ENCODE data around the gene MROH2A.

The MROH2A gene

GRCh38 chr2:233850745-233851144, 72.6 kb downstream of the MROH2A start:
- Histone ChIP-seq H3K9ac (ENCODE audit: low read length) (no peak overlapping the region), H3K4me1 (ENCODE audit: control insufficient read depth, insufficient read depth, low read length) (no peaks in the 10 kb centered on the region), H3K36me3 (ENCODE audit: control insufficient read depth, insufficient read depth, low read length) (no peaks in the 10 kb centered on the region), H3K27ac (ENCODE audit: low read depth, low read length) (no peak overlapping the region), H3K27me3 (ENCODE audit: control insufficient read depth, insufficient read depth, low read length) (no peaks in the 10 kb centered on the region), H3K4me3 (ENCODE audit: low read length) (no peak overlapping the region)

- Histone ChIP-seq H3K4me1 (ENCODE audit: control insufficient read depth, insufficient read depth, low read length) (no peaks in the 10 kb centered on the region), H3K4me3 (ENCODE audit: low read length) (no peak overlapping the region), H3K27me3 (ENCODE audit: control insufficient read depth, insufficient read depth, low read length) (no peaks in the 10 kb centered on the region), H3K9ac (ENCODE audit: low read length) (no peak overlapping the region), H3K36me3 (ENCODE audit: control insufficient read depth, insufficient read depth, low read length) (no peaks in the 10 kb centered on the region), H3K27ac (ENCODE audit: low read depth, low read length) (no peak overlapping the region)
Measured at GRCh38 chr2:233851169-233851568, 73.0 kb downstream of the MROH2A start.

GRCh38 chr2:233852056-233852455, 73.9 kb downstream of the MROH2A start:
- H3K36me3 ChIP-seq (ENCODE audit: control insufficient read depth, insufficient read depth, low read length): no peaks in the 10 kb centered on the region
- H3K4me3 ChIP-seq (ENCODE audit: low read length): peak overlapping the region; percentile 5
- no peak overlapping the region for H3K9ac ChIP-seq (ENCODE audit: low read length)
- H3K4me1 ChIP-seq (ENCODE audit: control insufficient read depth, insufficient read depth, low read length): no peaks in the 10 kb centered on the region
- H3K27ac ChIP-seq (ENCODE audit: low read depth, low read length): no peak overlapping the region
- H3K27me3 ChIP-seq (ENCODE audit: control insufficient read depth, insufficient read depth, low read length): no peaks in the 10 kb centered on the region

- no peaks in the 10 kb centered on the region for H3K36me3 ChIP-seq (ENCODE audit: control insufficient read depth, insufficient read depth, low read length)
- H3K9ac ChIP-seq (ENCODE audit: low read length): no peak overlapping the region
- peak overlapping the region; percentile 87 for H3K4me3 ChIP-seq (ENCODE audit: low read length)
- H3K27me3 ChIP-seq (ENCODE audit: control insufficient read depth, insufficient read depth, low read length): no peaks in the 10 kb centered on the region
- no peaks in the 10 kb centered on the region for H3K4me1 ChIP-seq (ENCODE audit: control insufficient read depth, insufficient read depth, low read length)
- H3K27ac ChIP-seq (ENCODE audit: low read depth, low read length): no peak overlapping the region
Measured at GRCh38 chr2:233853353-233853752, 75.2 kb downstream of the MROH2A start.

GRCh38 chr2:233853883-233854240, 75.7 kb downstream of the MROH2A start:
- Histone ChIP-seq H3K36me3 (ENCODE audit: control insufficient read depth, insufficient read depth, low read length) (no peaks in the 10 kb centered on the region), H3K4me3 (ENCODE audit: low read length) (peak overlapping the region; percentile 87), H3K27me3 (ENCODE audit: control insufficient read depth, insufficient read depth, low read length) (no peaks in the 10 kb centered on the region), H3K4me1 (ENCODE audit: control insufficient read depth, insufficient read depth, low read length) (no peaks in the 10 kb centered on the region), H3K9ac (ENCODE audit: low read length) (peak overlapping the region; percentile 6), H3K27ac (ENCODE audit: low read depth, low read length) (no peak overlapping the region)

- Histone ChIP-seq H3K27me3 (ENCODE audit: control insufficient read depth, insufficient read depth, low read length) (no peaks in the 10 kb centered on the region), H3K4me1 (ENCODE audit: control insufficient read depth, insufficient read depth, low read length) (no peaks in the 10 kb centered on the region), H3K36me3 (ENCODE audit: control insufficient read depth, insufficient read depth, low read length) (no peaks in the 10 kb centered on the region), H3K27ac (ENCODE audit: low read depth, low read length) (no peak within 1 kb of the TSS), H3K9ac (ENCODE audit: low read length) (peak within 1 kb of the TSS; percentile 6), H3K4me3 (ENCODE audit: low read length) (peak within 1 kb of the TSS; percentile 87)
Measured at GRCh38 chr2:233854241-233854981, 76.3 kb downstream of the MROH2A start, which contains the start of gene HJURP. Gene HJURP, minus strand, starts transcription at chr2:233854535. Its CDS starts 35 bp downstream, at chr2:233854500.

- Histone ChIP-seq H3K27me3 (ENCODE audit: control insufficient read depth, insufficient read depth, low read length) (no peaks in the 10 kb centered on the region), H3K4me3 (ENCODE audit: low read length) (no peak overlapping the region), H3K4me1 (ENCODE audit: control insufficient read depth, insufficient read depth, low read length) (no peaks in the 10 kb centered on the region), H3K36me3 (ENCODE audit: control insufficient read depth, insufficient read depth, low read length) (no peaks in the 10 kb centered on the region), H3K9ac (ENCODE audit: low read length) (no peak overlapping the region), H3K27ac (ENCODE audit: low read depth, low read length) (no peak overlapping the region)
Measured at GRCh38 chr2:233855345-233855744, 77.2 kb downstream of the MROH2A start.

- Histone ChIP-seq H3K4me3 (ENCODE audit: low read length) (no peak overlapping the region), H3K4me1 (ENCODE audit: control insufficient read depth, insufficient read depth, low read length) (no peaks in the 10 kb centered on the region), H3K9ac (ENCODE audit: low read length) (no peak overlapping the region), H3K27me3 (ENCODE audit: control insufficient read depth, insufficient read depth, low read length) (no peaks in the 10 kb centered on the region), H3K36me3 (ENCODE audit: control insufficient read depth, insufficient read depth, low read length) (no peaks in the 10 kb centered on the region), H3K27ac (ENCODE audit: low read depth, low read length) (no peak overlapping the region)
Measured at GRCh38 chr2:233856184-233856583, 78.1 kb downstream of the MROH2A start.

GRCh38 chr2:233857511-233858141, 79.5 kb downstream of the MROH2A start:
- H3K4me1 ChIP-seq (ENCODE audit: control insufficient read depth, insufficient read depth, low read length): no peaks in the 10 kb centered on the region
- no peak overlapping the region for H3K4me3 ChIP-seq (ENCODE audit: low read length)
- no peak overlapping the region for H3K27ac ChIP-seq (ENCODE audit: low read depth, low read length)
- H3K9ac ChIP-seq (ENCODE audit: low read length): no peak overlapping the region
- no peaks in the 10 kb centered on the region for H3K27me3 ChIP-seq (ENCODE audit: control insufficient read depth, insufficient read depth, low read length)
- H3K36me3 ChIP-seq (ENCODE audit: control insufficient read depth, insufficient read depth, low read length): no peaks in the 10 kb centered on the region

- no peak overlapping the region for H3K27ac ChIP-seq (ENCODE audit: low read depth, low read length)
- no peaks in the 10 kb centered on the region for H3K27me3 ChIP-seq (ENCODE audit: control insufficient read depth, insufficient read depth, low read length)
- no peak overlapping the region for H3K4me3 ChIP-seq (ENCODE audit: low read length)
- no peaks in the 10 kb centered on the region for H3K36me3 ChIP-seq (ENCODE audit: control insufficient read depth, insufficient read depth, low read length)
- no peak overlapping the region for H3K9ac ChIP-seq (ENCODE audit: low read length)
- H3K4me1 ChIP-seq (ENCODE audit: control insufficient read depth, insufficient read depth, low read length): no peaks in the 10 kb centered on the region
Measured at GRCh38 chr2:233858331-233858730, 80.2 kb downstream of the MROH2A start.

- no peak overlapping the region for H3K27ac ChIP-seq (ENCODE audit: low read depth, low read length)
- H3K27me3 ChIP-seq (ENCODE audit: control insufficient read depth, insufficient read depth, low read length): no peaks in the 10 kb centered on the region
- H3K4me3 ChIP-seq (ENCODE audit: low read length): no peak overlapping the region
- no peaks in the 10 kb centered on the region for H3K36me3 ChIP-seq (ENCODE audit: control insufficient read depth, insufficient read depth, low read length)
- H3K9ac ChIP-seq (ENCODE audit: low read length): no peak overlapping the region
- no peaks in the 10 kb centered on the region for H3K4me1 ChIP-seq (ENCODE audit: control insufficient read depth, insufficient read depth, low read length)
Measured at GRCh38 chr2:233862261-233862768, 84.2 kb downstream of the MROH2A start.

GRCh38 chr2:233865838-233866237, 87.7 kb downstream of the MROH2A start:
- Histone ChIP-seq H3K4me3 (ENCODE audit: low read length) (no peak overlapping the region), H3K27ac (ENCODE audit: low read depth, low read length) (no peak overlapping the region), H3K36me3 (ENCODE audit: control insufficient read depth, insufficient read depth, low read length) (no peaks in the 10 kb centered on the region), H3K4me1 (ENCODE audit: control insufficient read depth, insufficient read depth, low read length) (no peaks in the 10 kb centered on the region), H3K9ac (ENCODE audit: low read length) (no peak overlapping the region), H3K27me3 (ENCODE audit: control insufficient read depth, insufficient read depth, low read length) (no peaks in the 10 kb centered on the region)

GRCh38 chr2:233866479-233866878, 88.3 kb downstream of the MROH2A start:
- Histone ChIP-seq H3K27ac (ENCODE audit: low read depth, low read length) (no peak overlapping the region), H3K4me3 (ENCODE audit: low read length) (no peak overlapping the region), H3K27me3 (ENCODE audit: control insufficient read depth, insufficient read depth, low read length) (no peaks in the 10 kb centered on the region), H3K36me3 (ENCODE audit: control insufficient read depth, insufficient read depth, low read length) (no peaks in the 10 kb centered on the region), H3K4me1 (ENCODE audit: control insufficient read depth, insufficient read depth, low read length) (no peaks in the 10 kb centered on the region), H3K9ac (ENCODE audit: low read length) (no peak overlapping the region)

Measured in rectal smooth muscle tissue (tissue), 1 donor.